ES-I3 (cell line): ENCODE measurements around the gene RFX7.
"Not testable (repeated sequence)": the region's sequence is repeated elsewhere in the genome, so short reads cannot be mapped to it uniquely, and the experiment has no call there.

Experiments used
- H3K36me3 ChIP-seq: 2 replicates; pipeline ENCODE4 v1.6.1; 2013; ENCODE audit warnings: mild to moderate bottlenecking, low read length, control low read depth, moderate library complexity; ENCODE audit not compliant: insufficient read depth
- H3K4me1 ChIP-seq: 2 replicates; pipeline ENCODE4 v1.6.1; 2013; ENCODE audit warnings: mild to moderate bottlenecking, control low read depth, low read length; ENCODE audit not compliant: insufficient read depth
- H3K9ac ChIP-seq: 2 replicates; pipeline ENCODE4 v1.6.1; 2013; ENCODE audit warnings: low read depth, mild to moderate bottlenecking, low read length, moderate library complexity
- H3K9me3 ChIP-seq: 2 replicates; pipeline ENCODE4 v1.6.1; 2013; ENCODE audit warnings: mild to moderate bottlenecking, low read length, moderate library complexity; ENCODE audit not compliant: control insufficient read depth, insufficient read depth

The RFX7 gene

DNA sequence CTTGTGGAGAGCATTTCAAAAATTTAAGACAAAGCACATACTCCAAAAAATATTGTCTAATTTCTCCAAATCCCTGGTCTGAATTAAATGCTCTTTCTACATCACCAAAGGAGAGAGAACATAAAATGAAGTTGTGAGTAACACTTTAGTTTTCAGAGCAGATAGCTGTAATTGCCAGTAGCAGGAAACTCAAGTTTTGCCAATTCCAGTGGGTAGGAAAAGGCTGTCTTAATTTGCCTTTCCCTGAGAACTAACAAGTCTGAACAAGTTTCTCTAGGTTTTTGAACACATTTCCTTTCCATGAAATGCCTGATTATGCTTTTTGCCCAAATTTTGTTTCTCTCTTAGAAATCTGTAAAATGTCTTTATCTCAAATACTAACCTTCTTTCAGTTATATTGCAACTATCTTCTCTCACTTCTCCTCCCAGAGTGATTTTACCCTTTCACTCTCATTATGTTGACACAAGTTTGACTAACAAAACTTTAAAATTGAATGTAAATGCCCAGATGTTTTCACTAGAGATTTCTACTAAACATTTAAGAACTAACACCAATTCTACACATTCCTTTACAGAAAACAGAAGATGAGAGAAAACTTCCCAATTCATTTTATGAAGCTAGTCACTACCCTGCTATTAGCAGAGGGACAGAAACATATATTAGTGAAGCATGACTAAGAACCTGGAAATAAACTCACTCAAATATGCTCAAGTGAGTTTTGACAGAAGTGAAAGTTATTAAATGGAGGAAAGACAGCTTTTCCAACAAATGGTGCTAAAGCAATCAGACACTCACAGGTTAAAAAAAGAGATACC, 38.4 kb downstream of the RFX7 start:
- Histone ChIP-seq H3K36me3 (no peaks in the 10 kb centered on the region), H3K4me1 (peaks cover 15% of the 10 kb centered on the region), H3K9ac (no peak overlapping the region), H3K9me3 (no peaks in the 10 kb centered on the region)

DNA sequence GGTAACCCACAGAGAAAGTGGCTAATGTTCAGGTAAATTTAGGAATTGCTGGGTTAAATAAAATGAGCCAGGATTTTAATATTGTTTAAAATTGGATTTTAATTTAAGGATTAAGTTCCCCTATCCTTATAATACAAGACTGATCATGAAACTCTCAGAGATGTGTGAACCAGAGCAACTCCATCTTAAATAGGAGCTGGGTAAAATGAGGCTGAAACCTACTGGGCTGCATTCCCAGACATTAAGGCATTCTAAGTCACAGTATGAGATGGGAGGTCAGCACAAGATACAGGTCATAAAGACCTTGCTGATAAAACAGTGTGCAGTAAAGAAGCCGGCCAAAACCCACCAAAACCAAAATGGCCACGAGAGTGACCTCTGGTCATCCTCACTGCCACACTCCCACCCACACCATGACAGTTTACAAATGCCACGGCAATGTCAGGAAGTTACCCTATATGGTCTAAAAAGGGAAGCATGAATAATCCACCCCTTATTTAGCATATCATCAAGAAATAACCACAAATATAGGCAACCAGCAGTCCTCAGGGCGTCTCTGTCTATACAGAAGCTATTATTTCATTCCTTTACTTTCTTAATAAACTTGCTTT, 40.3 kb downstream of the RFX7 start:
- H3K4me1 ChIP-seq, result peaks cover 11% of the 10 kb centered on the region
- H3K9me3 ChIP-seq, H3K36me3 ChIP-seq, H3K9ac ChIP-seq: not testable (repeated sequence)

DNA sequence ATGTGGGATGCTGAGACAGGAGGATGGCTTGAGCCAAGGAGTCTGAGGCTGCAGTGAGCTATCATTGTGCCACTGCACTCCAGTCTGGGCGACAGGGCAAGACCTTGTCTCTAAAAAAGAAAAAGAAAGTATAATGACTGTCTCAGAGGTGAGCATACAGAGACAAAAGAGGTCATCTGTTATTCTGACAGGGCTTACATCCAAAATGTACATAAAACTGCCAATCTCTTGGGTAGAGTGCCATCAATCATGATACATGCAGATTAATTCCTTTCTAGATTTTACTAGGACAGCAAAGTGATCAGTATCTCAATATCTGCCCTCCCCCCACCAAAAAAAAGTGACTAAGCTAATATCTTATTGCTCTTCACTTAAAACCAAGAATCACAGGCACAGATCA, 41.0 kb downstream of the RFX7 start:
- H3K9ac ChIP-seq, result no peak overlapping the region
- no peaks in the 10 kb centered on the region for H3K36me3 ChIP-seq
- no peaks in the 10 kb centered on the region for H3K9me3 ChIP-seq
- peaks cover 11% of the 10 kb centered on the region for H3K4me1 ChIP-seq

DNA sequence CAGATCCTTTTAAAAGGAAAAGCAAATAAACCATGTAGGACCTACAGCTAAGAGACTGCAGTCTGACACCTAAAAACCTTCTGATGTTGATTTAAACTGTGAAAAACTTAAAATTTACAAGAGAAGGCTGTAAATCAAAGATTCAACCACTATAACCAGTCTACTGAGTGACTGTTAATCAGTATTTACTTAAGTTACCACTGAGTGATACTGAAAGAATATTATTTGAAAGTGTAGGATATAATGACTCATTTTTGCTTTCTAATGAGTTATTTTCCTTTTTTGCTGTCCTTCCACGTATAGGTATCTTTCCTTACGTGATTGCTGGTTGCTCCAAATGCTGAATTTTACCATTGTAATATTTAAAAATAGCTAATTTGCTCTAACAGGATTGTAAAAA, 44.6 kb downstream of the RFX7 start:
- Histone ChIP-seq H3K9ac (no peak overlapping the region), H3K36me3 (no peaks in the 10 kb centered on the region), H3K9me3 (no peaks in the 10 kb centered on the region), H3K4me1 (no peaks in the 10 kb centered on the region)

DNA sequence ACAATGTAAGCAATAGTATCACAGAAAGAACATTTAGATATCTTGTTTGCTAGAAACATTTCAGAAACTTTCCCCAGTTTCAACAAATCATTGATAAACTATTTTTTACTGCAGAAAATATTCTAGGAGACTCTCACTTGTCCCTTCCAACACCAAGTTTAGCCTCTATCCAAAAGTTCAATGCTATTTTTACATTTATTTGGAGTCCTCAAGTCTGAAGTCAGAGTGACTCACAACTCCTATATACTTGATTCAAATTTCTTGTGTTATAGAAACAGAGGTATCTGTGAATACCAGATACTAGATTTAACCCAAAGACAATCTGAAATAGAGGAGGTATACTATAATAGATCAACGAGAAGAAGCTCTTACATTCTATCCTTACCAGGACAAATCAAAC, 49.6 kb downstream of the RFX7 start:
- no peaks in the 10 kb centered on the region for H3K9me3 ChIP-seq
- no peaks in the 10 kb centered on the region for H3K36me3 ChIP-seq
- H3K4me1 ChIP-seq, result no peaks in the 10 kb centered on the region
- no peak overlapping the region for H3K9ac ChIP-seq

DNA sequence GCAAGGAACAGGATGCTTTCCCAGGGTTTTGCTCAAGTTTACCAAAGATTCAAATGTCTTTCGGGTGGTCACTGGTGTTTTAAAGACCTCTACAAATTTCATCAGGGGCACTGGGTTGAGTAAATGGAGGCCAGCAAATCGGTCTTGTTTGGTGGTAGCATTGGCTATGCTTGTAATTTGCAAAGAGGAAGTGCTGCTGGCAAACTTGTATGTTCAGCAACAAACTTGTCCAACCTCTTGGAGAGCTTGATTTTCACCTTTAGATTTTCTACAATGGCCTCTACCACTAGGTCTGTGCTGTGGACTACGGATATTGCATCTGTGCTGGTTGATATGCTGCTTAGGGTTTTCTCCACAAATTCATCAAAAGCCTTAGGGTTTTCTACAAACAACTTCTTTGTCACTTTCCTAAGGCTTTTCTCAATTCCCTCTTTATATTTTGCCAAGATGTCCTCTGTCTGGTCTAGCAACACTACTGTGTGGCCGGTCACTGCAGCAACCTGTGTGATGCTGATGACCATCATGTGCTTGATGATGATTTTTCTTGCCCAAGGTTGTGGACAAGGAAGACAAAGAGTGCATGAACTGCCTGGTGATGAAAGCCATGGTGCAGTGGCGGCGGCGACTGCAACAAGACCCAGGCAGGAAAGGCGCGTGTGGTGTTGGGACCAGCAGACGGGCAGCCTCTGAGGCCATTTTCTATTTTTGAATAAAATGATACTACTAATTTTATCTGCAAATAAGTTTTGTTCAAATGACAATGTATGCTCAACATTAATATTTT, 50.8 kb downstream of the RFX7 start:
- no peak overlapping the region for H3K9ac ChIP-seq
- H3K4me1 ChIP-seq, result no peaks in the 10 kb centered on the region
- no peaks in the 10 kb centered on the region for H3K9me3 ChIP-seq
- no peaks in the 10 kb centered on the region for H3K36me3 ChIP-seq

DNA sequence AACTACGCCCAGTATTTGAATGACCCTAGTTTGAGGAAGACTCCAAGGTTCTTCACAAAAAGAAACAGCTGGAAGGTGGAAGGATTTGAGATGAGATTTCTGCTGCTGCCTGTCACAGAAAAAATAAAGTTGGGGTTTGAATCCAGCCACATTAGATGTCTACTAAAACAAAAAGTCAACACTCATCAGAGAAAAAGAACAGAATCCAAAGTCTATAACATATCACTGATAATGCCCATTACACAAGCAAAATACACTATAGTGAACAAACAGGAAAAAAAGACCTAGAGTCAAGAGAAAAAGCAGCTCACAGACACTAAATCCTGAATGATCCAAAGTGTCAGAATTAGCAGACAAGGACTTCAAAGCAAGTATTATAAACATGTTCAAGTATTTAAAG, 56.0 kb downstream of the RFX7 start:
- Histone ChIP-seq H3K36me3 (no peaks in the 10 kb centered on the region), H3K9ac (no peak overlapping the region), H3K9me3 (no peaks in the 10 kb centered on the region; the same call in 1 of the 2 replicates), H3K4me1 (no peaks in the 10 kb centered on the region)

DNA sequence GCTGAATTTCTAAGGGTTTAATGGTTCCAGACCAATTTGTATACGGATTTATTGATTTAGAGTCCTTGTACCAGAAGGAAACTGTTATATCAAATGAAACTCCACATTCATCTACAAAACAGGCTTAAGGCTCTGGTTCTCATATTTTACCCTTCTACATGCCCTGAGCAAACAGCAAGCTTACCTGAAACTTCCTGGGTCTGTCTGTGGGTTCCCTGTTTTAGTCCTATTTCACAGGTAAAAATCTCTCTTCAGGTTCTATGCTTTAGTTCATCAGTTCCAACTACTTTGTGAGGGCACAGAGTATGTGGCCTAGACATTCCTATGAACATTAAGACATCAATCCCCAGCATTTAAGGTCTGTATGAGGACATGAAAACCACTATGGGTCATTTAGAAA, 57.7 kb downstream of the RFX7 start:
- no peaks in the 10 kb centered on the region for H3K4me1 ChIP-seq
- H3K36me3 ChIP-seq, result no peaks in the 10 kb centered on the region
- no peak overlapping the region for H3K9ac ChIP-seq
- H3K9me3 ChIP-seq, result no peaks in the 10 kb centered on the region; the same call in 1 of the 2 replicates

DNA sequence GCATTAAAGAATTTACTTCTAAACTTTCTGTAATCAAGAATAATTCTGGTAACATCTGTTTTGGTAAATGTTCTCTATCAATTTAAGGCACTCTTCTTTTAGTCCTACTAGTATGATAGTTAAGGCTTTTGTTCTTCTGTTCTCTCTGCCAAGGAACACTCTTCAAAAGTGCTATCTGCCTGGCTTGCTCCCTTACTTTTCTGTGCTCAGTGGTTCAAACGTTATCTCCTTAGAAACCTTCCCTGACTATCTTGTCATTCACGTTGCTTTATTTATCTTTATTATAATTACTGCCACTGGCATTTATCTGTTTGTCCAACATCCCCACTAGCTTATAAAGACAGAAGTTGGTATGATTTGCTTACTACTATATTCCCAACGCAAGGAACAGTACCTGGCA, 59.2 kb downstream of the RFX7 start:
- H3K36me3 ChIP-seq, result no peaks in the 10 kb centered on the region
- H3K9me3 ChIP-seq, result no peaks in the 10 kb centered on the region; the same call in 1 of the 2 replicates
- no peaks in the 10 kb centered on the region for H3K4me1 ChIP-seq
- H3K9ac ChIP-seq, result no peak overlapping the region

DNA sequence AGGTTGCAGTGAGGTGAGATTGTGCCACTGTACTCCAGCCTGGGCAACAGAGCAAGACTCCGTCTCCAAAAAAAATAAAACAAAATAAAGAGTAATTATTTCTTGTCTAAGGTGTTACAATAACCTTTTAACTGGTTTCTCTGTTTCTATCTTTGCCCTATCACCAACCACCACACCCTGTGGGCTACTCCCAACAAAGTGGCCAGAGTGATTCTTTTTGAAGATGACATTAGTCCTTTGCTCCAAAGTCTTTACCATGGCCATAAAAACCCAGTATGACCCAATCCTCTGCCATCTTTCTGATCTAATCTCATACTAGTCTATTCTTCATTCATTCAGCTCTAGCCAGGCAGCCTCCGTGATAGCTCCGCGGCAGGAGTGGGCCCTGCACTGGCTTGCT, 62.8 kb downstream of the RFX7 start:
- Histone ChIP-seq H3K4me1 (no peaks in the 10 kb centered on the region), H3K9me3 (no peaks in the 10 kb centered on the region; the same call in 1 of the 2 replicates)

DNA sequence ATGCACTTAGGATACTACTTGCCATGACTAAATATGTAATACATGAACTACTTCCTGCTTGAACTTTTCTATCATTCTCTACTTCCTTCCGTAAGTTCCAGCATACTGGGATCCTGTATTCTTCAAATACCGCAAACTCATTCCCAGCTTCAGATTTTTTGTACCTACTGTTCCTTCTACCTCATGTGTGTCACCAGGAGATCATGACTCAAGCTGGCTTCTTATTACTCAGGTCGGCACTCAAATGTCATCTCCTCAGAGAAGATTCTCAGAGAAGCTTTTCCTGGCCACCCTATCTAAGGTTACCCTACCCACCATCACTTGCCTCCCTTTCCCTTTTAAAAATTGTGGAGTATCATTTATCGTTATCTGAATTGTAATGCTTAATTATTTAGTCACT, 66.7 kb downstream of the RFX7 start:
- Histone ChIP-seq H3K9ac (no peak overlapping the region), H3K4me1 (no peaks in the 10 kb centered on the region), H3K36me3 (no peaks in the 10 kb centered on the region), H3K9me3 (no peaks in the 10 kb centered on the region)

More for the DNA sequence above, 62.8 kb downstream of the RFX7 start:
- no peaks in the 10 kb centered on the region for H3K36me3 ChIP-seq
- no peak overlapping the region for H3K9ac ChIP-seq

DNA sequence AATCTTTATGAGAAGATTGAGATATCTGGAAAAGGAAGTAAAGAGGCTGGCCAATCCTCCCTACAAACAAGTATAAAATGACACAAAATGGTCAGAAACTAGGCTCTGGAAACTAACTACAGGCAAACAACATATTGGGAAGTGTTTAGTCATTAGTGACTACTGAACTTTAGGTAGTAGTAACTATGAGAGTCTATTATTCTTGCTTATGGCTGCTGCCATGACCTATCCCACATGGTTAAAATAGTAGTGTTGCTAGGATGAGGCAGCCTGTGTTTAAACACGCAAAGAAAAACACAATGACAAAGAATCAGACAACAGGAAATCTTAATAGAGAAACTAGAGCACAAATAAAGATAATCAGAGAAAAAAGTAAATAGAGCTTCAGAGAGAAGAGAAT, 67.9 kb downstream of the RFX7 start:
- H3K9me3 ChIP-seq, result no peaks in the 10 kb centered on the region
- H3K9ac ChIP-seq, result no peak overlapping the region
- H3K36me3 ChIP-seq, result no peaks in the 10 kb centered on the region
- H3K4me1 ChIP-seq, result no peaks in the 10 kb centered on the region

DNA sequence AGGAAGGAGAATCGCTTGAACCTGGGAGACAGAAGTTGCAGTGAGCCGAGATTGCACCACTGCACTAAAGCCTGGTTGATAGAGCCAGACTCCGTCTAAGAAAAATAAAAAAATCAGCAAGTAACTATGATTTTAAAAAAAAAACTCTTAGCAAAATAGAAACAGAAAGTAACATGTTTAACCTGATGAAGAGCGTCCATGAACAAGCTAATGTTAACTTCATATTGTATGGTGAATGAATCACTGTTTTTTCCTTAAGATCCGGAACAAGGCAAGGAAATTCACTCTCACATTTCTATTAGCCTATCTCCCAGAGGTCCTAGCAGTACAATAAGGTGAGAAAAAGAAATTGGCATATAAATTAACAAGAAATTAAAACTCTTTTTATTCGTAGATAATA, 69.0 kb downstream of the RFX7 start:
- no peaks in the 10 kb centered on the region for H3K36me3 ChIP-seq
- no peak overlapping the region for H3K9ac ChIP-seq
- H3K4me1 ChIP-seq, result no peaks in the 10 kb centered on the region
- H3K9me3 ChIP-seq, result no peaks in the 10 kb centered on the region

DNA sequence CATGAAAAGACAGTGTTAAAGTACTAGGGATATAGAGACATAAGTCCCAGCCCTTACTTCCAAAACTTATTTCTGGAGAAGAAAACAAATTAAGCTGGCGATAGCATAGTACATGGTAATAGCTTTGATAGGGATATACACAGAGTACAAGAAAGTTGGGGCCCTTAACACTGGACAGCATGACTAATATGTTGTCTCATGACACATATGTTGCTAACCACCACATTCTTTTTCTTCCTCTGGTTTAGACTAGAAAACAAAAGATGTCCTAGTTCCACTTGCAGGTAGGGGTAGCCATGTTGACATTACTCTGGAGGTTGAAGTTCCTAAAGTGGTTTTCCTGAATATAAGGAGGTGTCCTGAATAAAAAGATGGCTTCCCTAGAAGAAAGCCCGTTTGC, 75.3 kb downstream of the RFX7 start:
- peaks cover 8% of the 10 kb centered on the region; the same call in 1 of the 2 replicates for H3K4me1 ChIP-seq
- H3K9ac ChIP-seq, result no peak overlapping the region
- H3K9me3 ChIP-seq, result no peaks in the 10 kb centered on the region
- H3K36me3 ChIP-seq, result no peaks in the 10 kb centered on the region

DNA sequence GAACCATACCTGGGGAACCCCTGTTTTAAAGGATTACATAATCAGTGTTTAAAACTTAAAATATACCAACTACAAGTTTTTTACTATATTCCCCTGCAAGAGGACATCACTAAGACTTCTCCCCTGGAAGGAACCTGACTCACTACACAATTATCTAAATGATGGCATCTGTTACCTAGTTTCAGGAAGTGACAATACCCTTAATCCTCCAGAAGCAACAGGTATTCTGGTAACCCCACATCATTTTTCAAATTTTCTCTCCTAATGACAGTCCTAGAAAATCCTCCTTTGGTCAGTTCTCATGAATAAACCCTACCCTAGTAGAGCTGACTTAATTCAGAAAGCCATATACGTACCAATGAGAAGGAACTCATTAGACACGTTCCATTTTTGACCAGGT, 78.4 kb downstream of the RFX7 start:
- Histone ChIP-seq H3K36me3 (no peaks in the 10 kb centered on the region), H3K9me3 (no peaks in the 10 kb centered on the region), H3K4me1 (peaks cover 16% of the 10 kb centered on the region), H3K9ac (no peak overlapping the region)
